DLD1 (cell line): ENCODE results near the gene CYB561D1.

ENCODE experiments used
- in situ Hi-C: cut with HindIII; loops from 2 replicates; pipeline ENCODE4 v1.10.0; 2017; ENCODE audit warnings: low sequenced_read_pairs

CYB561D1 gene

GRCh38 chr1:109527846-109528695, 34.2 kb downstream of the CYB561D1 start:
- in situ Hi-C loops, result no loop called here

GRCh38 chr1:109528712-109529111, 34.8 kb downstream of the CYB561D1 start:
- in situ Hi-C loops, result no loop called here

- in situ Hi-C loops, result no loop called here
Observed at GRCh38 chr1:109529881-109530456, 36.1 kb downstream of the CYB561D1 start.

GRCh38 chr1:109530457-109531087, 36.7 kb downstream of the CYB561D1 start:
- in situ Hi-C loops, result no loop called here

GRCh38 chr1:109531380-109531779, 37.5 kb downstream of the CYB561D1 start:
- in situ Hi-C loops, result no loop called here

GRCh38 chr1:109531826-109532364, 38.0 kb downstream of the CYB561D1 start:
- in situ Hi-C loops, result no loop called here

- in situ Hi-C loops, result no loop called here
Observed at GRCh38 chr1:109532365-109533136, 38.7 kb downstream of the CYB561D1 start.

GRCh38 chr1:109534307-109534858, 40.5 kb downstream of the CYB561D1 start:
- in situ Hi-C loops, result no loop called here

GRCh38 chr1:109535481-109535880, 41.6 kb downstream of the CYB561D1 start:
- in situ Hi-C loops, result loop anchor here (5.0 kb wide), 1 partner anchor 38 kb away; no protein-coding TSS in a partner anchor

GRCh38 chr1:109535971-109536491, 42.1 kb downstream of the CYB561D1 start:
- in situ Hi-C loops, result loop anchor here (5.0 kb wide), 1 partner anchor 39 kb away; no protein-coding TSS in a partner anchor

- in situ Hi-C loops, result loop anchor here (5.0 kb wide), 1 partner anchor 40 kb away; no protein-coding TSS in a partner anchor
Observed at GRCh38 chr1:109537450-109538178, 43.7 kb downstream of the CYB561D1 start.

GRCh38 chr1:109538827-109539555, 45.1 kb downstream of the CYB561D1 start:
- in situ Hi-C loops, result loop anchor here (5.0 kb wide), 1 partner anchor 42 kb away; no protein-coding TSS in a partner anchor

- in situ Hi-C loops, result loop anchor here (5.0 kb wide), 1 partner anchor 42 kb away; no protein-coding TSS in a partner anchor
Observed at GRCh38 chr1:109539676-109540075, 45.8 kb downstream of the CYB561D1 start, which contains the start of gene GPR61. TSS of gene GPR61 (plus strand) at chr1:109539872. CDS start at chr1:109543023, 3,151 bp downstream.

- in situ Hi-C loops, result no loop called here
Observed at GRCh38 chr1:109541102-109541501, 47.2 kb downstream of the CYB561D1 start.

GRCh38 chr1:109542657-109543056, 48.8 kb downstream of the CYB561D1 start:
- in situ Hi-C loops, result no loop called here

GRCh38 chr1:109543283-109543987, 49.5 kb downstream of the CYB561D1 start:
- in situ Hi-C loops, result no loop called here

- in situ Hi-C loops, result no loop called here
Observed at GRCh38 chr1:109543988-109544735, 50.3 kb downstream of the CYB561D1 start.
